ENCODE data around the gene EPHA3.

Gene EPHA3

DNA sequence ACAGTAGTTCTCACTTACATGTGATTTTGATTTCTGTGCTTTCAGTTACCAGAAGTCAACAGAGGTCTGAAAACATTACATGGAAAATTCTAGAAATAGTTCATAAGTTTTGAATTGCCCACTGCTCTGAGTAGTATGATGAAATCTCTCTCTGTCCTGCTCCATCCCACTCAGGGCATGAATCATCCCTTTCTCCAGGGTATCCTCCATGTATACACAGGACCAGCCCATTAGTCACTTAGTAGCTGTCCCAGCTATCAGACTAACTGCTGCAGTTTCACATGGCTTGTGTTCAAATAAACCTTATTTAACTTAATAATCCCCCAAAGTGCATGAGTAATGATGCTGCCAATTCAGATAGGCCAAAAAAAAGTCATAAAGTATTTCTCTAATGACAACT is 38.6 kb downstream of the EPHA3 start:
- DNase-seq (ENCODE audit: low spot score), result no peak

DNA sequence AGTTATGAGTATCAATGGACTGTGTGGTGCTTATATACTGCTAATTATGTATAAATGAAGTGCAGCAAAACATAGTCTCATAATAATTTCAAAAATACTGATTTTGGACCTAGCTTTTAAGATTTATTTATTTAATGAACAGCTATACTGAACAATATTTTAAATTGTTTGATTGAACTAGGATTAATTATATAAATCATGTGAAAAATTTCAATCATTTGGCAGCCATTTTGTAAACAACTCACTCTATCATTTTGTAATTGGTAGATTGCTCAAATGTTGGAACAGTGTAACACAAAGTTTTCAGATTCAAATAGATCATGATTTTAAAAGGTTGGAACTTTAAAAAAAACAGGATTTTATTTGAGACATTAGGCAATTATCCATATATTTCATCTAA is 47.0 kb downstream of the EPHA3 start:
- no peak for DNase-seq (ENCODE audit: low spot score)

DNA sequence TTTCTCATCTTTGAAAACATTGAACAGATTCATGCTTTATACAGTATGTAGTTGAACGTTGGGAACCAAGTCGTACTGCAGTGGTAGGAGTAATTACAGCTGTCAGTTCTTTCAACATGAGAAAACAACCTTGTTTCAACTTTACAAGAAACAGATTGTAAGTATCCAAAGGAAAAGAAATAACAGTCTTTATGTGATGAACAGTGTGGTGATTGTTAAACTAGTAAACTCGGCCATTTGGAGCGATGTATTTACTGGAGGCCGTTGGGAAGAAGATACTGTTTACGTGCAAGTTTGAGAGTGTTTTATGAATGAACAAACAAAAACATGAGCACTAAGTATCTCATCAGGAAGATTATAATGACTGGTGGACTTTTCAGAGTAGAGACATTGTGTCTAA is 48.4 kb downstream of the EPHA3 start:
- no peak for DNase-seq (ENCODE audit: low spot score)

DNA sequence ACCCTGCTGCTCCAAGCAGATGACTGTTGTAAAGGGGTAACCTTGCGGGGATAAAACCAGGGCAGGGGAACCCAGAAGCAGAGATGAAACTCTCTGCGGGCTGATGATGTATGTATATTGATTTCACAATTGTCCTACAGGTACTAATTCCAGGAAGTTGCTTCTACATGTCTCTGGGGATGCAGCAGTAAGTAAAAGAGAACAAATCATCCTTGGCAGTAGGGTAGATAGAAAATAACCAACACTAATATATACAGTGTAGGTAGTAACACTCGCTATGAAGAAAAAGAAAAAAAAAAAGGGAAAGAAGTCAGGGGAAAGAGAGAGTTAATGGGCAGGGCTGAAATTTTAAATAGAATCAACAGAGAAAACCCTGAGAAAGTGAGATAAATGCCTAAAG is 50.2 kb downstream of the EPHA3 start:
- no peak for DNase-seq (ENCODE audit: low spot score)

DNA sequence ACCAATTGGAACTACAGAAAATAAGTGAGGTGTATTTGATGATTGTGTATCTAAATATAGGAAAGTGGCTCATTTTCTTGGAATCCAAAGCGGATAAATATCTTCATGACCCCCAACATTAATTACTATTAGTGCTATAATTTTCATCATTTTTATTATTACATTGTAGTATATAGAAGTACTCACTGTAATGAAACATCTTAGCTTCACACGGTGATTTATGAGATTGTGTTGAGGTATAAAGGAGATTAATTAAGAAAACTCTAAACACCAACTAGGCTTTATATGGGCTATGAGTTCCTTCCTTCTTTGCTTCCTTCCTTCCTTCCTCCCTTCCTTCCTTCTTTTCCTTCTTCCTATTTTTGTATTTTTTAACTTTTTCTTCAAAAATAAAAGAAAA is 52.2 kb downstream of the EPHA3 start:
- no peak for DNase-seq (ENCODE audit: low spot score)

DNA sequence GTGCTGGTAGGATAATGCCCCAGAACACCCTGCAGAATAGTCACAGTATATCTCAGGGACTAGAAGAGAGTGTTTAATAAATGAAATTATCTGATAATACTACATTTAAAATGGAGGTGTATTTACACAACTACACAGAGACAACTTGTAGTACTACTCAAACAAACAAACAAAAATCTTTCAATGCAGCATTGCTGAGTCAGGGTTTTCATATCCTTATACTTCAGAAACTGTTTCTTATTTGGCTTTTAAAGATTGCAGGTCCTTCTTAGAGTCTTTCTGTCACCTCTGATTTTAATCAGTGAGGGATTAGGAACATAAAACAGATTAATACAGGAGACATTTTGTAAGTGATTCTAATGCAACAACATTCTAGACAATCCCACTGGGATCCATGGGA is 57.4 kb downstream of the EPHA3 start:
- no peak for DNase-seq (ENCODE audit: low spot score)

DNA sequence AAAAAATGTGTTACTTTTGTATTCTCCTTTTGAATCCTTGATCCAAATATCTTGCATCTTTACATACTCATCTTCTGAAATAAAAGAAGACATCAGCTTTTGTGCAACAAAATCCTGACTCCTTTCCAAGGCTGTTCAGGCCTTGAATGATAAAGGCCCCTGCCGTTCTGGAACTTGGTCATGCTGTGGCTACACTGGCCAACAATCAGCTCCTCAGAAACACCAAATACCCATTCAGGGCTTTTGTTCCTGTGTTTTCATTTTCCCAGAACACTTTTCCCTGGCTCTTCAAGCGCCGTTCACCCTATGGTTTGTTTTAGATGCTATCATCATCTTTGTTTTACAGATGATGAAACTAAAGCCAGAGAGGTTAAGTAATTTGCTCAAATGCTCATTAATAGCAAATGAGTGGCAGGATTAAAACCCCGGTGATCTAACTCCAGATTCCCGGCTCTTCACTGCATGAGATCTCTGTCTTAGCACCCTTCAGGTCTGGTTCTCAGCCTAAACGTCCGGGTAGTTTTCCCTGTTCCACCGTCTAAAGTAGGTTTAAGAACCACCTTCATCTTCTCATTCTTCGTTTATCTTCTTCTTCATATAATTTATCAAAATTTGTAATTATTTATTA is 58.3 kb downstream of the EPHA3 start:
- DNase-seq (ENCODE audit: low spot score), result no peak

DNA sequence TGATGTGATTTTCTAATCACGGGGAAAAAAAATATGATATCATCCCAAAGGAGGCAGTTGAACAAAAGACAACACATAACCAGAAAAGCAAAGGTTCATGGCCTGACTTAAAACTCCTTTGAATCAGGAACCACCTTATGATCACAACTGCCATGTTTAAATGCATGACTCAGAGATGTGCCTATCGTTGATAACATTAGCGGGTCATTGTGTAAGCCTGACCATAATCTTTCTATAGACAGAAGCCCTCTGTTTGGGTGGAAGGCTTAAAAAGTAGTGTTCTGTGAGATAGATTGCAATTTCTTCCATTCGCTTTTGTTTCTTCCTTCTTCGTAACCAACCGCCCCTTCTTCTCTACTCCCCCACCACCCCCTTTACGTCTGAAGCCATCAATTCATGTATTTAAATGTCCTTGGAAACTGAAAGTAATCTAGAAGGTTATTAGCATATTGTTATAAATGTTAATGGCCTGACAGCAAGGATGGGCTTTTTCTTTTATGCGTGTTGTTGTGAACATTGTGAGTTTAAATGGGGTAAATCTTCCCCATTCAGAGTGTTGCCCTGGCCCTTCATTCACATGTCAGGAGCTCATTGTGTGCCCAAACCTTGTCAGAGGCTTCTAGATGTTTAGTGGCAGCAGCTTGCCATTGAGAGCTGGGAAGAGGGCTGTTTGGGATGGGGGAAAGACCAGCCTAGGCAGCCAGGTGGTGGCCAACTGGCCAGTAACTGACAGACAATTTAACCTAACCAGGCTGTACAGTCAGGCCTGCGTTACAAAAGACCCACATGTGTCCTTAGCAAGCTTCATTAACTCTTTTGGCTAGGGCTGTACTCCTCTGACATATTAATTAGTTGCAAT is 64.5 kb downstream of the EPHA3 start:
- no peak for DNase-seq (ENCODE audit: low spot score)

DNA sequence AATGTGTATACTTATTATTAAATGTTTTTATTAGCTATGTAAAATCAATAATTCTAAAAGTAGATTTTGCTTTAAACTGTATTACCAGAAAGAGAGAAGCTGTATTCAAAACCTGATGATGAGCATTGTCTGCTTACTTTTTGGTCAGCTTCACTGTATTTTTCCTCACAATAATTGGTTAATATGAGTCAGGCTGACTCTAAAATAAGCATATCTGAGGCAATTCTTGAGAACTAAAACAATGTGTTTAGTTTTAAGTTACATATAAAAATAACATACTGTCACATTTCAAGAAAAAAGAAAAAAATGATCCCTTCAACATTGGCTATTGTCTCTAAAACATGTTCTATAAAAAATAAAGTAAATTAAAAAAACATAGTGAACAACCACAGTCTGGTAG is 66.1 kb downstream of the EPHA3 start:
- DNase-seq (ENCODE audit: low spot score), result no peak

DNA sequence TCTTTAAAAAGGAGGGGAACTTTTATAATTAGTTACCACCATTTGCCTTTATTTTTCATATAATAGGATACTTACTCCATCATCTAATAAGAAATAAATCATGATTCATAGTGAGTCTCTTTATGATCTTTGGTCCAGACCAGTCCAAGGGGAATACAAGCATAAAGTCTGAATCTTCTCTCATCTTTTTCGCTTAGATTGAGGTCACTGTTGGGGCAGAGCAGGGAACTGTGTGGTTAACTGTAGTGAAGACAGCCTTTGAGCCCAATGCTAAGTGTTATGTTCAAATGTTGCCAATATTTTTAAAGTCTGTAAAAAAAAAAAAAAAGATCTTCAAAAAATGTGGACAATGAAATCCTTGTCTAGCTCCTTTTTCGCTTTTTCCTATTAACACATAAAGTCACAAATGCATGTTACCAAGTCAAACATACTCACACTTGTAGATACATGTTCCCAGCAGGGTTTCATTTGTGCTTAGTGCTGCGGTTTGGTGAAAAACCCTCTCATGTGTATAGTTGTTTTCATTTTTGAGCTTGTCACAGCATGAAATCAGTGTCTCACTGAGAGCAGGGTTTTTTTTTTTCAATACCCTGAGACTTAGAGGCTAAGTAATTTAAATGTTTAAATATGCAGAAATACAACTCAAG is 72.1 kb downstream of the EPHA3 start:
- DNase-seq (ENCODE audit: low spot score), result no peak

DNA sequence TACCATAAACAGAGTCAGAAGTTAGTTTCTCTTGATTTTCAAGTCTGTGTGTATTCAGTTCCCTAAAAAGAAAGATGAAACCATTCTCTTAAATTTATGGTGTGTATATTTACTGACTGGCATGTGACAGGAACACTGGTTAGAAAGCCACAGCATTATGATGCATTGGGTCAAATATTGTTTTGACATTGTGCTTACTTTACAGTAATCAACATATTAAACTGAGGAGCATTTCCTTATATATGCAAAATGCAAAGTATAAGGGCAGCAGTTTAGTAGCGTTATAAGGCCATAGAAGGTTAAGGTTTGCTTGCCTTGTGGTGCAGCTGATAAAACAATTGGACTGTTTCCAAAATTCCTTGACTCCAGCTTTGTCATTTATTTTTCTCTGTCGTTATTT is 72.9 kb downstream of the EPHA3 start:
- DNase-seq (ENCODE audit: low spot score), result no peak

DNA sequence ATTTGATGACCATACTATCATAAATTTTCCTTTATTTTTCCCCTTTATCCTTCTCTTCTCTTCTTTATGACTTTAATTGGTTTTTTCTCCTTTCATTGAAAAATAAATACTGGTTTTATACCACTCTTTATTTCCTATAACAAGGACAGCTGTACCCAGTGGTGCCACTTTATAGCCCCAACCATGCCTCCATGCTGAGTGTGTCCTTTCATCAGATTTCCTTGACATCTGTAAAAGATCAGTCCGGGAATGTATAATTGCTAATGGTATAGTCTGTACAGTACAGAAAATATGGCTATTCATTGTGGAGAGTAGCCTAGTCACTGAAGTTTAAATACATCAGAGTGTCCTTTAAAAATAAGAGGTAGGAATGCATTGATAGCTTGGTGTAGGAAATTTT is 74.6 kb downstream of the EPHA3 start:
- no peak for DNase-seq (ENCODE audit: low spot score)

DNA sequence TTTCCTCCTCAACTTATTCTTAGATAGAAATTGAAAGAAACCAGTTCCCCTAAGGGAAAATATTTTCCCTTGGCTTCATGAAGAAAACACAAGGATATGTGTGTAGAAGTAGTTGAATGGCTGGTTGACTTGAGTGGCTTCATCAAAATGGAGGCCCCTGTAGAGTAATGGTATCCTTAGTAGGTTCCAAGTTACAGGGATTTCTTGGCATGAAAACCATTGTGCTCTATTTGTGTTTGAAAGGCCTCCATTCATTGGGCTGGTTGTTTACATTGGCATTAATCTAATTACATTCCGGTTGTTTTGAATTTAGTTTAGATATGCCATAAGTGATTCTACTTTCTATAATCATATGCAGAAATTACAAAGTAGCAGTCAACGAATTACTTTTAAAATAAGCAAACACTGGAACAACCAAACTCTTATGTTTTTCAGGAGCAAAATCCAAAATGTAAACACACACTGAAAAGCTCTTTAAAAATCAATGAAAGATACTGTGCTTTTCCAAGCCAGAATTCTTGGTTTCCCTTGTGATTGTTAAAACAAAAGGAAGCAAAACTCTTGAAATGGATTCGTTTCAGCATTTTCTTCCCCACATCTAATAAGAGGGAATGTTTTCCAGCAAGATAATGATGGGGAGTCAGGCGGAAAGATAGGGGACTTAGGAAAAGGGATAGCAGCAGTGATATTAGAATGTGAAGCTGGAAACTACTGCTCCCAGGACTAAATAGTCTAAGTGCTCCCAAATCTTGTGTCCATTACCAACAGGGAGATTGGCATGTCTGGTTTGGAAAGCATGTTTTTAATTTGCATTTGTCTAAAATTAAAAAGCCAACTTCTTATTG is 77.0 kb downstream of the EPHA3 start:
- DNase-seq (ENCODE audit: low spot score), result no peak

DNA sequence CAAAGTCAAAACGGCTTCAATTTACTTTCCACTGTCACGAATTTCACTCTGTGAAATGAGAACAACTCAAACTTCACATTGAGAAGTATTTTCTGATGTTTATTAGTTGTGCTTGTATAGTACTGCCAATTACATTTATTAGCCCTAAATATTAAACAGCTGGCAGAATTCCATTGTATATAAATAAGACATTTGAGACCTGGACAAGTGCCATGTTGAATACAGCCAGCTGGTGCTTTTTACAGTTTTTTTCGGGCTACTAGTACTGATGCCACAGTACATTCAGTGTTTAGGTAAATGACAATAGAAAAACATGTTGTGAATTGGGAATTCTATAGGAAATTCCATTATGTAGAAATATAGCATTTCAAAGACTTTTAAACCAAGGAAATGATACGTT is 79.0 kb downstream of the EPHA3 start:
- no peak for DNase-seq (ENCODE audit: low spot score)

DNA sequence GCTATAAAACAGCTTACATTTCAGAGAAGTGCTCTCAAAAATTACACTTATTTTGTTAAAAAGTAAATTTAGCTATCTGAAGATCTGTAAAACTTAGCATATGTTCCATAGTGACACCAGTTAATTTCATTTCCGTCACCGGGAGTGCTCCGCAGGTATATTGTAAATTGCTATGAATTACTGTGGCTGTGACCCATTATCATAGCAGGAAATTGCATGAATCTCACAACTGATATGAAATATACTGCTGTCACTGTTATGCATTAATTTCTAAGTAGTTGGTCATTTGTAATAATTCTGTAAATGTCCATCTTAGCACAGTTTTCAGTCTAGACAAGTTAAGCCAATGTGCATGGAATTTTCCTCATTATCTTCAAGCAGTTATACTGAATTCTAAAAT is 91.2 kb downstream of the EPHA3 start:
- DNase-seq (ENCODE audit: low spot score), result no peak

DNA sequence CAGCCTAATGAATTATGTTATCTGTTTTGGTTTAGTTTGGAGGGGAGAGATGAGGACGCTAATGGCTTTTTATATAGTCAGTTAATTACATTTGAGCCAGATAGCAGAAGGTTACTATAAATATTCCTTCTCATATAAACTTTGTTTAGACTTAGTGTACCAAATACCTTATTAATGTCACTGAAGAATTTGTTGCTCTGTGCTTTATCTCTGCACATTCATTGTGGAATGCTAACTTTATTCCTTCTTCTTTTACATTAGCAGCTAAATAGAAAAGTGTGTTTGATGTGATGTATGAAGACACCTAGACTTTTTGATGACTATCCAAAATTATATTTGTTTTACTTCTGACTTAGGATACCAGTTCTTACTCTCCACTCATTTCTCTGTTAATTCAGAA is 105.2 kb downstream of the EPHA3 start:
- no peak for DNase-seq (ENCODE audit: low spot score)

DNA sequence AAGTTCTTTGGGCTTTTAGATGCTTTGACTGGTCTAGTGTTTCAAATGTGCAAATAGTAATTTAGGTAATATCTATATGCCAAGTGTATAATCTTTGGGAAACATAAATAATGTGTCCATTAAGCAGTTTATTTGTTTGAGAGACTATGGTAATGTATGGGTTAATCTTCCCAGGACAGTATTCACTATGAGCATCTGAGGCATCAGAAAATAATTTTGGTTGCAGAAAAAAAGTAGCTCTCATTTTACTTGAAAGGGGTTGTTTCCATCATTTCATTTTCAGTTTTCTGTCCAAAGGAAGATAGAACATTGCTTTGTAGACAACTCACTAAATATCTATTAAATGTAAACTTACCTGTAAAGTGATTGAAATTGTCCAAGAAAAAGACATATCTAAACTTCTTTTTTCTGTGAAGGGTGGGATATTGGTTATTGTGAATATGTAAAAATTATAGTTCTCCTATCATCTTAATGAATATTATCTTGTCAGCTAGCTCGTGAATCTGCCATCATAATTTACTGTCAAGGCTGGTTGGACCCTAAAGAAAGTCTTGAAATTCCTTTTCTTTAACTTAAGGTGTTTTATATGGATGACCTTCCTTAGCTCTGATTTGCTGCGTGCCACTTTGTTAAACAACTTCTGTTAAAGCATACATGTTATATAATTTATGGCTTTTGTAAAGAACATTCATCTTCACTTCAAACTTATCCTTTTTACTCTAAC is 108.8 kb downstream of the EPHA3 start:
- DNase-seq (ENCODE audit: low spot score), result no peak

DNA sequence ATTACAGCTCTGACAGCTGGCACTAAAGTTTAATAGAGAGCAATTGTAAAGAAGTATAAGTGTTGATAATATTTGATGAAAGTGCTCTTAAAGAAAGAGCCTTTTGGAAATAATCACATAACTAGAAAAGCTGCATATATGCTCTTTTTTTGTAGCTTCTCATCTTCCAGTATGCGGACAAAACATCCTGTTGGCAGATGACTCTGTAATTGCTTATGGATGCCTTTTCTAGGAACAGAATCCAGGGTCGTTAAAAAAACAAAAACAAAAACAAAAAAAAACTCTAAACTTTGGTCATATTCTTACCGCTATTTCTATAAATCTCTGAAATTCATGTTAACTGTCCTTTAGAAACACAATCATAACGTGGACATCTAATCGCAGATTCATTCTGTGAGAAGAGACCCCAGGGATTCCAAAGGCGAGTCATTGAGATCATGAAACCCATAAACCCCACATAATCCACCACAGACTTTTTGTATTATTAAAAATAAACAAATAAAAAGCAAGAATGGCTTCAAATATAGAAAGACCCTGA is 109.8 kb downstream of the EPHA3 start:
- DNase-seq (ENCODE audit: low spot score), result no peak

DNA sequence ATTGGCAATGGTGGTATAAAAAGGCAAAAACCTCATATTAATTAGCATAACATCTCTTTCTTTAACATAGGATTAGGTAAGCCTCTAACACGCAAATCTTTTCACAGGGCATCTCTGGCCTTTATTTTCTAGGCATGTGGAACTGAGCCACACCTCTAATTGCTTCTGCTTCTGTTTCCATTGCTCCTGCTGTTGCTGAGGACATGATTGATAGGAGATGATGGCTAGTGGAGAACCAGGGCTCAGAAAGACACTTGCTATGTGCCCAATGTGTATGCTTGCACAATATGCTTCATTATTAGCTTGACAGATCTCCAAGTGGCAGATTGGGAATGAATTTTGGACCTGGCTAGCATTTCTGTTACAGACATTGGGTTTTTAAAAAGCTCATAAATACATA is 114.5 kb downstream of the EPHA3 start:
- no peak for DNase-seq (ENCODE audit: low spot score)

DNA sequence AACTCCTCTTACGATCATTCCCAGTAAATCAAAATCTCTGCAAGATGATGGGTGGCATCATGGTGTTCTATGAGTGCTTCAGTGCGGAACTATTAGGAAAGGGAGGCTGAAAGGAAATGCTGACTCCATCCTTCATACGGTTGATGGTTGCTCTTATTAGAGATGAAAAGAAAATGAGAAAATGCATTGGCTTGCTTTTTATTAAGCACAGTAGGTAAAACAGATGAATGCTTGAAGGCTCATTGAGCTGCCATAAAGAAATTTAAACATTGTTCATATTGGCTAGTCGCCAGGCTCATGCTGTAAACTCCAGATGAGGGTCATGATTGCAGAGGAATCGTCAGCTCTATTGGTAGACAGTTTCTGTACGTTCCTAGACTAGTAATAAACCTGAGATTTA is 115.8 kb downstream of the EPHA3 start:
- DNase-seq (ENCODE audit: low spot score), result no peak

DNA sequence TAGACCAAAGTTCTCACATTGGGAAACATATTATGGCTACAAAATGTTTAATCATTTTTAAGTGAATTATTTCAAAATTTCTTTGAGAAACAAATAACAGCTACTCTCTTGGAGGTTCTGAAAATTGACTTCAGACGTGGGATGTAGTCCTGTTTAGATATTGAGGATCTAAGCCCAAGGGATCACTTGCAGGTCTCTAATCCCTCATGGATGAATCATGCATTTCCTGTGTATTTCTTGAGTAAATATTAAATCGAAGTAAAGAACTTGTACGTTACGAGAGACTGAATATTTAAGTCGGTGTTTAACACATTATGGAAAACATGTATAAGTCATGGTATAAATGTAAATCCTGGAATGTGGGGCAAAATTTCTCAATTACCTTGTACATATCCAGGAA is 119.8 kb downstream of the EPHA3 start:
- no peak for DNase-seq (ENCODE audit: low spot score)

DNA sequence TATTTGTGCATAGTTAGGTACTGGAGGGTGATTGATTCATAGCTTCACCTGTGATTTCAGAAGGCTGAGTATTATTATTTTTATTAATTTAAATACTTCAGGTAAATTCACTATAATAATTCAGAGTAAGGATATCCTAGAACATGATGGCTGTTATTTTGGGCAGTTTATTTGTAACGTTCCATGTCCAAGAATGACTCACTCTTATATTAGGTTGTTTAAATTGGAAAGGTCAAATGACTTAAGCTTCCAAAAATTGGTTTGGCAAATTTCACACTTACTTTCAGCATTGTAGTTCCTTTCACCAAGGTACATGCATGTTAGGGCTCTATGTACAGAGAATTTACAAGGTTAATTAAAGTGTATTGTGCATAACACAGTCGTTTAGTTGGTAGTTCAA is 120.2 kb downstream of the EPHA3 start:
- no peak for DNase-seq (ENCODE audit: low spot score)
